IPS-NIHi7 (cell line): ENCODE data around the gene MRC2.

Experiments used
- DNase-seq: peaks from one replicate; pipeline ENCODE4 v3.0.0; 2012; ENCODE audit warnings: mixed read lengths; ENCODE audit errors: extremely low spot score

MRC2 gene

DNA sequence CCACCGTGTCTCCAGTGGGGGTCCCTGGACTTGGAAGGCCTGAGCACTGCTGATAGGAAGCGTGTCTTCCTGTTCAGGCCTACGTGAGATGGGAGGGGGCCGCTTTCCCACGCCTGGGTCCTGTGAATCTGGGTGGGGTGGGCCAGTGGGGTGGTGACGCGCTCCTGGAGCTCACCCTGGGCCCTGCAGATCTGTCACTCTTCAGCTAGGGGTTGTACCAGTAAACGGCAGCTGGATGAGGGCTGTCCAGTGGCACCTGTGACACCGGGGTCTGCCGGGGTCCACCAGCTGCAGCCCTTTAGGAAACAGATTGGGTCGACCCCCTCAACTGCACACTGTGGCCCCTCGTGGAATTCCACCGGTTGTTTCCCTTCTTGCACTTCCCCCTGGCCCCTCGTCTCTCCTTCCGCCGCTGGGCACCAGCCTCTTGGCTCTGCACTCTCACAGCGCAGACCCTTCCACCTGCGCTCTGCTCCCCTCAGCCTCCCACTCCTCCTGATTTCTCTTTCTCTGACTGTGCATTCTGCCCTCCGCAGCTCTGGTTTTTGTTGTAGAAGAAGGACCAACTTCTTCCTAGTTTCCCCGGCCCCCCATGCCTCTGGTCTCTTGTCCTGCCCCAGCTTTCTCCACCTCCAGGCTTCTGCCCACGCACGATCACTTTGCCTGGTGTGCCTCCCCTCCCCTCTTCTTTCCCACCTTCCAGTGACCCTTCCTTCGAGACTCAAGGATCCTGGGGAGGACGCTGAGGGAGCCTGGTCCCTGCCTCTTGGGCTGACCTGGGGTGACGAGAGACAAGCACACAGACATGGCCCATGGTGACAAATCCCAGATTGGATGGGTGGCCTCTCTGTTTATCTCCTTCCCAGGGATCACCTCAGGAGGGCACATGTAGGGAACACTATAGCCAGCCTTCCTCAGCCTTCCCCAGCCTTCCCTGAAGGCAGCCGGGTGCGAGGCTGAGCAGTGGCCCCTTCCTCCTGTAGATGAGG is 4.8 kb downstream of the MRC2 start:
- no peak for DNase-seq

DNA sequence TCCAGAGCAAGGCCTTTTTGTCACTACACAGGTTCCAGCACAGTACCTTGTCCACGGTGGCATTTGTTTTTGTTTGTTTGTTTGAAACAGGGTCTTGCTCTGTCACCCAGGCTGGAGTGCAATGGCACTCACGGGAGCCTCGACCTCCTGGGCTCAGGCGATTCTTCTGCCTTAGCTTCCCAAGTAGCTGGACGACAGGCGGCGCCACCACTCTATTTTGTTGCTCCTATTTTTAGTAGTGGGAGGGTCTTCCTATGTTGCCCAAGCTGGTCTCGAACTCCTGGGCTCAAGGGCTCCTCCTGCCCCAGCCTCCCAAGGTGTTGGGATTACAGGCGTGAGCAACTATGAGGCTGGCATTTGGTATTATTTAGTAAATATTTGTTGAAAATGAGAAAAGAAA is 10.3 kb downstream of the MRC2 start:
- no peak for DNase-seq

DNA sequence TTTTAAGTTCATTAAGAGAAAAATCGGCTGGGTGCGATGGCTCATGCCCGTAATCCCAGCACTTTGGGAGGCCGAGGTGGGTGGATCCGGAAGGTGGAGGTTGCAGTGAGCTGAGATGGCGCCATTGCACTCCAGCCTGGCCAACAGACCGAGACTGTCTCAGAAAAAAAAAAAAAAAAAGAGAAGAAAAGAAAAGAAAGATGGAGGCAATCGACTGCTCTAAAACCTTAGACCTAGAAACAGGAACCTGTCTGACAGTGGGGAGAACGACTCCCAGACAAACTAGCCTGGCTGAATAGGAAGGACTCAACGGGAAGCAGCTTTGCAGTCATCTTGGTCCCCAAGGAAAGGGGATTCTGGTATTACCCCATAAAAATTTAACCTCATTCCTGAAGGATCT is 13.7 kb downstream of the MRC2 start:
- no peak for DNase-seq

DNA sequence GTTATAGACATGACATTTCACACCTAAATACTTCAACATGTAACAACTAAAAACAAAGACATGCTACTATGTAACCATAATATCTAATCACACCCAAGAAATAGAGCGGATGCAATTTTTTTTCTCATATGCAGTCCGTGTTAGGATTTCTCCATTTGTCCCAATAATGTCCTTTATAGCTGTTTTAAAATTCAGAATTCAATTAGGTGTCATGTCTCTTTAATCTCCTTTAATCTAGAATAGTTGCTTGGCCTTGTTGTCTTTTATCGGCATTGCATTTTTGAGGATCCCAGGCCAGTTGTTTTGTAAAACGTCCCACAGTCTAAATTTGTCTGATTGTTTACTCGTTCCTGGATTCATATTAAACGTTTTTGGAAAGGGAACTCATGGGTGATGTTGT is 14.5 kb downstream of the MRC2 start:
- no peak for DNase-seq

DNA sequence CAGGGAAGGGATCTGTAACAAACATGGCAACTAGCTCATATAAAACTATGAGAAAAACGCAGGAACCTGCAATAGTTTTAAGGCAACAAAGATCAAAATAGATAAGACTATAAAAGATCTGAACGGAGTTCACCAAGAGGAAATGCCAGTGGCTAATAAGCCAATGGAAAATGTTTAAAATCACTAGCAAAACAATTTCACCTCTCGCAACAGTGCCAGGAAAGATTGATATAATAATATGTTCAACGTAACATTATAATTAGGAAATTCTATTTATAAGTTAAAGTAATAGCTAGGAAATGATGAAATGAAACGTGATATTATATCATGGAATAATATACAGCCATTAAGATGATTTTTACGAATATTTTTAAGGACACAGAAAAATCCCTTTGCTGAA is 16.0 kb downstream of the MRC2 start:
- DNase-seq: no peak

GRCh38 chr17:62644487-62645173 is 17.2 kb downstream of the MRC2 start:
- peak; percentile 71 for DNase-seq

DNA sequence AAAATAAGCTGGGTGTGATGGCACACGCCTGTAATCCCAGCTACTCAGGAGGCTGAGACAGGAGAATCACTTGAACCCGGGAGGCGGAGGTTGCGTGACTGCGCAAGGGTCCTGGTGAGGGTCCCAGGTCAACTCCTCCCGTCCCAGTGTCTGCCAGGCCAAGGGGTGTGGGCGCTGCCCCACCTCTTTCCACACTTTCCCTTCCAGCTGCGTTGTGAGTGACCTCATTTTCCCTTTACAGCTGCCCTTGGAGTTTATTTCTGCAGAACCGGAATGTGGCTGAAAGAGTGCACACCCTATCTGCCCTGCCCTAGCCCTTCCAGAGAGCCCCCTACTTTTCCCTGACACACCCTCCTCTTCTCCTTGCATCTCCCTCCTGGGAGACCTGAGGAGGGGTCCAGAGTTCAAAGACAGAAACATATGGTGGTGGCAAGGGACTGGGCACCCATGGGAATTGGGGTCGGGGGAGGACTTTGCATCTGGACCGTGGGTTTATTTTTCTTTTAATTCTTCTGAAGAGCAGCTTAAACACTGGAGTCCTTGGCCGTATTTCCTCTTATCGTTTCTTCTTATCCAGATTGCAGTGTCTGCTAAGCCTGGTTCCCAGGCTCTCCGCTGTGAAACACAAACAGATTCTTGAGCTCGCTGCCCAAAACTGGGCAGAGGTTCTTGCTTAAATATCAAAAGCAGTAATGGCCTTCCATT is 20.9 kb downstream of the MRC2 start:
- no peak for DNase-seq

DNA sequence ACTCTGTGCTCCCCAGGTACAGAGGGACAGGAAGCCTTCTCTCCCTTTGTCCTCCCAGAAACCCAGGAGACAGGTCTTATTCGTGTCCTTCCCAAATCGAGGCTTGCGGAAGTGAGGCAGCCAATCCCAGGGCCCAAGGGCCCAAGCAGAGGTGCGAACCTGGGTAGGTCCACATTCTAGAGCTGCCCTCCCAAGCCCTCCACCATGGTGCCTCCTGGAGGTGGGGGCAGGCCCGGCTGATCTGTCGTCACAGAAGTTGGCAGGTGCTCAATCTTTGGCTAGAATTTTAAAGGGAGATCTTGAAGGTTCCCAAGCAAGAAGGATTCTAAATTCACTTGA is 21.5 kb downstream of the MRC2 start:
- no peak for DNase-seq

DNA sequence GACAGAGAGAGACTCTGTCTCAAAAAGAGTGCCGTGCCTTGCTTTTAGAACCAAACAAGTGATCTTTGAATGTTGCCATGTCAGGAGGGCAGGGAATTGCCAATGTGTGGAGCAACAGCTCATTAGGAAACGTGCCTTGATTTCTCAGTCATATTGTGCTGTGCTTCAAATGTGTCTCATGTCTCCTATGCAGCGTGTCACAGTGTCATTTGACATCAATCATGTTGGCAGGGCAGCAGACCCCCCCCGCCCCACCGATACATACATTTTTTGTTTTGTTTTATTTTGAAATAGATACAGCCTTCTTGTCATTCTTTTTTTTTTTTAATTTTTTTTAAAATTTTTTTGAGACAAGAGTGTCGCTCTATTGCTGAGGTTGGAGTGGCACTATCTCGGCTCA is 22.1 kb downstream of the MRC2 start:
- DNase-seq: no peak

DNA sequence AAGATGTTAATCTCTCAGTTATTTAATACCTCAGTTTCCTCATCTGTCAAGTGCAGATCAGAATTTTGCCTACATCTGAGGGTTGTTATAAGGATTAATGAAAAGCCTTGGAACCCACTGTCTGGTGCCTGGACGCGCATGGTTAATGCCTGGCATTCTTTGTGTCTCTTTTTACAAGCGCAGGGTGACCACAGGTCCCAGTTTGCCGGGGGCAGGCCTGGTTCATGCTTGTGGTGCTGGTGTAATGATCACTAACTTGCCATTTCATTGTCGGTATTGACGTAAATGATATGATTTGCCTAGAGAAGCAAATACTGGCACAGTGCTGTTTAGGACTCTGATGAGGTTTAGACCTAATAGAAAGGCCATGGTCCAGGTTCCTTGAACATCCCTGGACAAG is 23.1 kb downstream of the MRC2 start:
- DNase-seq: no peak

DNA sequence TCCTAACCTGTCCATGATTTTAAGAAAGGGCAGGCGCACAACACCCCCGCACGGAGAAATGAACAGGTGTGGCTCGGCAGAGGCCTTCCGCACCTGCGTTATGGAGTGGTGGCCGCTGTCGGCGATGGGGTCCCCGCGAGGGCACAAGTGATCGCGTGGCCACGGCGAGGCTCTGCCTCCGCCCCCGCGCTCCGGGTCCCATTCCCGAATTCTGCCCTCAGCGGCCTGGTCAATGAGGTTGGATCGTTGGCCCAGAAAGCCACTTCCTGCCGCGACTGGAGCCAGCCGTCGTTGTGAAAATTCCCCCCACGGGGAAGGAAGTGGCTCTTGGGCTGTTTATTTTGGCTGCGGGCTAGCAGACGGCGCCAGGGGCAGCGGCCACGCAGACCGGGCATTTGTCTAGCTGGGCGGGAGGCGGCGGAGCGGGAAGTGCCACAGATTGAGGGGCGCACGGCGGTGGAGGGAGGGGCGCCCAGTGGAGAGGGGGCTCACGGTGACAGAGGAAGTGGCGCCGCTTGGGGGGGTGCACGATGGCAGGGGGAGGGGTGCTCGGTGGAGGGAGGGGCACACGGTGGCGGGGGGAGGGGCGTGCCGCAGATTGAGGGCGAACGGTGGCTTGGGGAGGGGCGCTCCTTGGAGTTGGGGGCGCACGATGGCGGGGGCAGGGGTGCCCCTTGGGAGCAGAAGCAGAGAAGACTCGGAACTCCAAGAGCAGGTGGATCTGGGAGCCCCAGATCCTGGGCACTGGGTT is 25.0 kb downstream of the MRC2 start:
- peak; percentile 48 for DNase-seq

DNA sequence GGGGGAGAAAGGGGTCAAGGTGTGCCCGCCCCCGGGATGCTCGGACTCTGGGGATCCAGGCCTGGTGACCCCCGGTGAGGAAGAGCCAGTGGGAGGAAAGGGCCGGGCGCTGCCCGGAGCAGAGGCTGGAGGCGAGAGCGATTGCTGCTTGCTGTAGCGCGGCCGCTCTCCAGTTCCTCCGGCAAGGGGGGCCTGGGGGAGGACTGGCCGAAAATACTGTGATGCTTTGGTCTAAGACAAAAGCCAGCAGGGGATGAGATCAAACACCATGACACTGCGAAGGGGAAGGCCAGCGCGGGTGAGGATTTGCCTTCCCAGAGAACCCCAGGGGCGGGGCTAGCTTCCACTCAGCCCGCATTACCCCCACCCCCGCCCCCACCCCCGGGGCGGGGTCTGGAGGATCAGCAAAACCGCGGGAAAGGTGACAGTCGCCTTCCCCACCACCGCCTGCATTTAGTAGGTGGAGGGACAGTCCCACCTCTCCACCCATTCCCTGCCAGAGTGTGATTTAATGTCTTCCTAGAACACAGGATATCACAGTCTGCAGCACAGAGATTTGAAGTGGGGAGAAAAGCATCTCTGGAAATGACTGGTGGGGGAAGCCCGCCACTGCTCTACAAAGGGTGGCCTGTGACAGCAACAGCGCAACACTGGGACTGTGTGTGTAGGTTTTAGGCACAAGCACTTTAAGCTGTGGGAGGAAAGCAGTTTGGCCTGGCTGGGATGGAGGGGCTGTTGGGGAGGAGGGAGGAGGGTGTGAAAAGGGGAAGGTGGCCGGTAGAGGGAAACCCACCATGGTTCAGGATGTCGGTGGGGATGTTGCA is 25.7 kb downstream of the MRC2 start:
- DNase-seq: peak; percentile 89

DNA sequence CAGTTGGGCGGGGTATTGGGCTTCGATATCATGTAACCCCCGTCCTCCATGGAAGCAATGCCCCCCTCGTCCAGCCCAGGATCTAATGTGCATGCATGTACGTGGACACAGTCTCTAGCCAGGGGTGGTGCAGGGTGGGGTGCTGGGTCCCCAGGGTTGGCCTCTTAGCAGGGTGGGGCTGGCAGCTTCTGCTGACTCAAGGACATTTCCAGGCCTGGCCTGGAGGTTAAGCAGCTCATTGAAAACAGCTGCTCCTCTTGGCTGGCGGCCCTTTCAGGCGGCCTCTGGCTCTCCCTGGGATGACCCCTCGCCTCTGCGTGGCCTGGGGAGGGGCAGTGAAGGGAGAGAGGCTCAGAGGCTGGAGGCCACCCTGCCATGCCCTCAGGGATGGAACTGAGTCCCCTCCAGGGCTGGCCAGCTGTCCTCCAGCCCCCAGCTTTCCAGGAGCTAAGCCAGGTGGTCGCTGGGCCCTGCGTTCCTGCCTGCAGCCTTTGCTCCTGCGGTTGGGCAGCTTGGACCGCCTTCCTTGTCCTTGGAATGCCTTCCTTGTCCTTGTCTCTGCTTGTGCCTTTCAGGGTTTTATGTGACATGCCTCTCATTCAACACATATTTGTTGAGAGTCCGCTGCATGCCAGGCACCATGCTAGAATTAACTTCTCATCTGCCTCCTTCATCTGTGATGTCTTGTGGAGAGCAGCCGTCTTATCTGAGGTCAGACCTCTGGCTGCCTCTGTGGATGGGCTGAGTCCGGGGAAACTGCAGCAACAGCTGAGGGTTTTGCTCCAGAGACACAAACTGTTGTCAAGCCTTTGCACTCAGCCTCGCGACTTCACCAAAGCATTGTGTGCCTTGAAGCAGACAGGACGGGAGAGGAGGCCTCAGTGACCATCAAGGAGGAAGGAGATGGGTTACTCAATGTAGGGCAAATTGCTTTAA is 26.6 kb downstream of the MRC2 start:
- no peak for DNase-seq

- no peak for DNase-seq
Measured at GRCh38 chr17:62655656-62656055, 28.2 kb downstream of the MRC2 start.

GRCh38 chr17:62656446-62656845 is 29.0 kb downstream of the MRC2 start:
- no peak for DNase-seq

- DNase-seq: no peak
Measured at GRCh38 chr17:62657145-62657665, 29.7 kb downstream of the MRC2 start.

GRCh38 chr17:62657690-62658089 is 30.2 kb downstream of the MRC2 start:
- no peak for DNase-seq

- no peak for DNase-seq
Measured at GRCh38 chr17:62658136-62658920, 30.9 kb downstream of the MRC2 start.

DNA sequence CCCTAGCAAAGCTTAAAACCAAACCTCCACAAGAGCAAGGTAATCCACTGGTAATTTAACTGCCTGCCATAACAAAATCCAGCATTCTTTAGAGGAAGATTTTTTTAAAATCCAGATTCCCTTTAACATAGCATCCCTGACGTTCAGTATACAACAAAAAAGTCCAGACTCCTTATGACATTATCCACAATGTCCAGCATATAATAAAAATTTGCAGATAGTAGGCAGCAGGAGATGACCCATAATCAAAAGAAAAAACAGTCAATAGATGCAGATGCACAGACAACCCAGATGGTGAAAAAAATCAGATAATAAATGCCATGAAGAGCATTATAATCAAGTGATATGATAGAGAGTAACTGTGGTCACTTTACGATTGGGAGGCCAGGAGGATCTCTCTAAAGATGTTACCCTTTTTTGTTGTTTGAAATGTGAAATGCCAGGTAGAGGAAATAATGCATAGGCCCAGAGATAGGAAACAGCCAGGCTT is 33.2 kb downstream of the MRC2 start:
- DNase-seq: no peak
